Activated CD8-positive, alpha-beta memory T cell treated with anti-CD3 and anti-CD28 coated beads for 36 hours (primary cell): ENCODE results near the gene TNNT2. TPM values are rescaled to one million over a fixed set of nuclear protein-coding genes. Genes with fewer than 3 reads are reported as not detected.

Experiments used
- CTCF ChIA-PET: fragments of 350-600 bp; sonication (Branson Sonifier 250); formaldehyde crosslinking; loops from one replicate; lab custom pipeline; 2021; ENCODE audit warnings: antibody characterized with exemption; lab: Charles Lee
- POLR2A ChIA-PET: fragments of 350-600 bp; sonication (Branson Sonifier 250); formaldehyde crosslinking; loops from one replicate; lab custom pipeline; 2021; ENCODE audit warnings: antibody characterized with exemption; lab: Charles Lee
- total RNA-seq, 2 experiments: library from RNA; stranded (reverse); gene quantifications; one replicate each; pipeline ENCODE4 v1.2.3, GENCODE V29; 2021

TNNT2 gene
- total RNA-seq, 2 experiments from 2014 or later: not detected

- ChIA-PET CTCF (no interaction called here), POLR2A (interaction anchor here (0.7 kb wide), 1 partner anchor 18 kb away, joined by 4 read pairs; no protein-coding TSS in a partner anchor)
These were observed 49.7 kb downstream of the TNNT2 start for GRCh38 chr1:201327687-201328240.

- ChIA-PET POLR2A (no interaction called here), CTCF (interaction anchor here (1.3 kb wide), 1 partner anchor 11 kb away, joined by 3 read pairs; no protein-coding TSS in a partner anchor)
These were observed 50.8 kb downstream of the TNNT2 start for GRCh38 chr1:201326710-201327109.

DNA sequence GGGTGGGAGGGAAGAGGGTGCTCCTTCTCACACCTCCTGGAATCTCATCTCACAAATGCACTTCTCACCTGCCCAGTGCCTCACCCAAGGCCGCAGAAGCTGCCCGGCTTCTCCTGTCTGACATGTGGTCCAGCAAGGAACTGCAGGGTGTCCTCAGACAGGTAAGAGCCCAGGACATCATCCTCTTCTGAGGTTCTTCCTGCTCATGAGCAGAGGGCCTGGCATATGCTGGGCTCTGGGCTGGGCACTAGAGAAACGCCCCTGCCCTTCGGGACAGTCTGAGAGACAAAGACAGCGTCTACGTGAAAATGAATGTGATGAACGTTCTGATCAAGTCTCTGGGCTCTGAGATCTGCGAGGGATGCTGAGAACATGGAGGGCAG, 51.8 kb downstream of the TNNT2 start:
- CTCF ChIA-PET: interaction anchor here (1.3 kb wide), 1 partner anchor 10 kb away, joined by 3 read pairs; no protein-coding TSS in a partner anchor

GRCh38 chr1:201324821-201325677, 52.4 kb downstream of the TNNT2 start:
- CTCF ChIA-PET: no interaction called here

More for the DNA sequence above, 51.8 kb downstream of the TNNT2 start:
- POLR2A ChIA-PET: no interaction called here

DNA sequence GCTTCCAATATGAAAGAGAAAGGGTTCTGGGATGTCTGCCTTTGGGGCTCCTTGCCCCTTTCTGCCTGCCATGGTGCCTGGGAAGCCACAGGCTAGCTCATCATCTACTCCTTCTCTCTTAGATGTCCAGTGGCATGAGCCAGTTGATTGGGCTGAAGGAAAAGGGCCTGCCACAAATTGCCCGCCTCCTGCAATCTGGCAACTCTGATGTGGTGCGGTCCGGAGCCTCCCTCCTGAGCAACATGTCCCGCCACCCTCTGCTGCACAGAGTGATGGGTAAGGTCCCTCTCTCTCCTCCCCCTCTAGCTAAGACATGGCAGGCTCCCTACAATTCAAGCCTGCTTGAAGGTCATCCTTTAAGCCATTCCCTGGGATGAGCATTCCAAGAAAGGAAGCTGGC, 53.2 kb downstream of the TNNT2 start:
- CTCF ChIA-PET: no interaction called here
- POLR2A ChIA-PET: no interaction called here

More at GRCh38 chr1:201324821-201325677, 52.4 kb downstream of the TNNT2 start:
- POLR2A ChIA-PET: no interaction called here

DNA sequence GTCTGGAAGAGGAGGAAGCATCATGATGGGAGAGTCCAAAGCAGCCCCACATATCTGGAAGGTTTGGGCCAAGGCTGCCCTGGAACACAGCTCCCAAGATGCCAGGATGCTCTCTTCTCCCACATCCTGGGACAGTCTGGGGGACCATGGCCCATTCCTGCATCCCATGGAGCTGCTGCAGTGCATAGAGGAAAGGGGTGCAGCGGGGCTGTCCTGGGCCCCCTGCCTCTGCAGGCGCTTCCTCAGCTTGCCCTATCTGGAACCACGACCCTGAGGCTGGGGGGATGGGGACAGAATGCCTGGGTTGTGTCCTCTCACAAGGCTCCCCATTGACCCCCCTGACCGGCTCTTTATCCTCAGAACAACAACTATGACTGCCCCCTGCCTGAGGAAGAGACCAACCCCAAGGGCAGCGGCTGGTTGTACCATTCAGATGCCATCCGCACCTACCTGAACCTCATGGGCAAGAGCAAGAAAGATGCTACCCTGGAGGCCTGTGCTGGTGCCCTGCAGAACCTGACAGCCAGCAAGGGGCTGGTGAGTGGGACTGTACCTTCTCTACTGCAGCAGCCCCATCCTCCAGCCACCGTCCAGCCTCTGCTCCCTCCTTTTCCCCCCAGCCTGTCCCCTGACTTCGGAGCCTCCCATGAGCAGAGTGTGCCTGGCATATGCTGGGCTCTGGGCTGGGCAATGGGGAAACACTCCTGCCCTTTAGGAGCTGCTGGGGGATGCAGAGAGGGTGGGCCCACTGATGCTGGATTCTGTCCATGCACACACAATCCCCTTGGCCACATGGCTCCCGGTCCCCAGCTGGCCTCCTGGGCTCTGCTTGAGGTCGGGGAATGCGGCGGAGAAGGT, 54.6 kb downstream of the TNNT2 start:
- POLR2A ChIA-PET: no interaction called here
- CTCF ChIA-PET: no interaction called here

DNA sequence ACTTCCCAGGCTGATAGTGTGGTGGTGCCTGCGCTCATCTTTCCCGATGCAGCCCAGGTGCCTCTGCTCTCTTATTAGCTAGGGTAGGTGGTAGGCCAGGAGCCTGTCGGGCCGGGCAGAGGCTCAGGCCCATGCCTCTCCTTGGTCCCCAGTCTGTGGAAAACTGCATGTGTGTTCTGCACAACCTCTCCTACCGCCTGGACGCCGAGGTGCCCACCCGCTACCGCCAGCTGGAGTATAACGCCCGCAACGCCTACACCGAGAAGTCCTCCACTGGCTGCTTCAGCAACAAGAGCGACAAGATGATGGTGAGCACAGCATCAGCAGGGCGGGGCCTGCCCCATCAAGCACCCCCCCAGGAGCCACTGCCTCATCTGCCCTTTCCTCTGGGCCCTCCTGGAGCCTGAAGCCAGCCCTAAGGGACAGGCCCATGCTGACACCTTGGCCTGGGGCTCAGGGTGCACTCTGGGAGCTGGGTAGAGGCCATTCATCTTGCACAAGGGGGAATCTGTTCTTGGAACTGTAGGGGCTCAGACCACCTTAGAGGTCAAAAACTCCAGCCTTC, 55.6 kb downstream of the TNNT2 start:
- ChIA-PET POLR2A (no interaction called here), CTCF (no interaction called here)

- POLR2A ChIA-PET: no interaction called here
- CTCF ChIA-PET: no interaction called here
These were observed 57.2 kb downstream of the TNNT2 start for GRCh38 chr1:201320168-201320788.

GRCh38 chr1:201319631-201320030, 57.8 kb downstream of the TNNT2 start:
- POLR2A ChIA-PET: no interaction called here
- CTCF ChIA-PET: no interaction called here

DNA sequence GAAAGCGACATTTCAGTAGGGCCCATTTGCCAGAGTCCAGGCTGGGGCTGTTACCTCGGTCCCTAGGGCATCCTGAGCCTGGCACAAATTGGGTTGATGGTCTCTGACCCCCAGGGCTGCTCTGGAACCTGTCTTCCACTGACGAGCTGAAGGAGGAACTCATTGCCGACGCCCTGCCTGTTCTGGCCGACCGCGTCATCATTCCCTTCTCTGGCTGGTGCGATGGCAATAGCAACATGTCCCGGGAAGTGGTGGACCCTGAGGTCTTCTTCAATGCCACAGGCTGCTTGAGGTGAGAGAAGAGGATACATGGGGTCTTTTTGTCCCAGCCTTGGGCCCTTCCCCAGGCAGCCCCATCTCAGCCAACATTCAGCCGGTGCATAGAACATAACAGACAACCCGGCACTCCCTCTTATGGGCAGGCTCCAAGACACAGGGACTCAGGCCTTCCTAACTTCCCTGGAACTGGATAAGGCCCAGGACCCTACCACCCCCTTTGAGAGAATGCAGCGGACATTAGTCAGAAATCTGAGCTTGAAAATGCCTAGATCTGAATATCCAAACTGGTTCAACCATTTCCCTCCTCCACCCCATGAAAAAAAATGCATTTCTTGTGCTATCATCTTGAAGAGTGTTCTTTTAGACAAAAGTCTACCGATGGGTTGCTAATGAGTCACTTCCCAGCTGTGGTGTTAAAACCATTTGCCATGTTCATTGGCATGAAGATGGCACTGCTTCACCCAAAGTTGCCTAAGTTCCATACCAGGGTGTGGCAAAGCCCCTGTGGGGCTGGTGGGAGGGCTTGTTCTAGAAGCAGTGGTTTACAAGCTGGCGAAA, 58.8 kb downstream of the TNNT2 start:
- POLR2A ChIA-PET: no interaction called here
- CTCF ChIA-PET: no interaction called here

GRCh38 chr1:201317551-201317950, 59.9 kb downstream of the TNNT2 start:
- CTCF ChIA-PET: no interaction called here
- POLR2A ChIA-PET: no interaction called here

- ChIA-PET POLR2A (no interaction called here), CTCF (interaction anchor here (0.9 to 1.1 kb wide), 2 partner anchors 10 to 32 kb away, joined by 3 read pairs; no protein-coding TSS in a partner anchor)
These were observed 60.9 kb downstream of the TNNT2 start for GRCh38 chr1:201316556-201316955.

GRCh38 chr1:201313086-201313485, 64.4 kb downstream of the TNNT2 start:
- CTCF ChIA-PET: no interaction called here

GRCh38 chr1:201312298-201312697, 65.2 kb downstream of the TNNT2 start:
- CTCF ChIA-PET: no interaction called here
- POLR2A ChIA-PET: no interaction called here

More at GRCh38 chr1:201313086-201313485, 64.4 kb downstream of the TNNT2 start:
- POLR2A ChIA-PET: no interaction called here

- POLR2A ChIA-PET: no interaction called here
- CTCF ChIA-PET: no interaction called here
These were observed 66.0 kb downstream of the TNNT2 start for GRCh38 chr1:201311356-201312011.

- ChIA-PET CTCF (interaction anchor here (0.8 kb wide), 1 partner anchor 28 kb away, joined by 4 read pairs; the partner anchor contains the start of gene PKP1), POLR2A (no interaction called here)
These were observed 66.5 kb downstream of the TNNT2 start for GRCh38 chr1:201310986-201311355.

- CTCF ChIA-PET: interaction anchor here (0.8 kb wide), 1 partner anchor 28 kb away, joined by 4 read pairs; the partner anchor contains the start of gene PKP1
These were observed 67.1 kb downstream of the TNNT2 start for GRCh38 chr1:201310251-201310985.

More at GRCh38 chr1:201310251-201310985, 67.1 kb downstream of the TNNT2 start:
- POLR2A ChIA-PET: no interaction called here
